Smooth muscle cell (in vitro differentiated cells): ENCODE measurements around the gene WFS1. TPM values are rescaled to one million over a fixed set of nuclear protein-coding genes. Genes with fewer than 3 reads are reported as not detected.

ENCODE experiments used
- DNase-seq: peaks from one replicate; lab custom pipeline; 2025; ENCODE audit not compliant: unreplicated experiment; lab: John Stamatoyannopoulos, UW
- H2AFZ ChIP-seq: fragments of 200-600 bp; sonication (generic); 2 replicates; pipeline ENCODE4 v1.6.0; 2016; ENCODE audit warnings: antibody characterized with exemption, low read depth, mild to moderate bottlenecking
- H3F3A ChIP-seq: fragments of 200-600 bp; sonication (generic); 2 replicates; pipeline ENCODE4 v1.6.0; 2017; ENCODE audit warnings: antibody characterized with exemption, low read depth
- H3K27ac ChIP-seq: fragments of 200-600 bp; sonication (generic); 2 replicates; pipeline ENCODE4 v1.5.1; 2016; ENCODE audit warnings: low read depth, mild to moderate bottlenecking
- H3K27me3 ChIP-seq: fragments of 200-600 bp; sonication (generic); 2 replicates; pipeline ENCODE4 v1.6.1; 2016; ENCODE audit warnings: low read depth, mild to moderate bottlenecking
- H3K36me3 ChIP-seq: fragments of 200-600 bp; sonication (generic); 2 replicates; pipeline ENCODE4 v1.5.1; 2016; ENCODE audit warnings: low read depth
- H3K4me1 ChIP-seq: fragments of 200-600 bp; sonication (generic); 2 replicates; pipeline ENCODE4 v1.5.1; 2016; ENCODE audit warnings: low read depth
- H3K4me2 ChIP-seq: fragments of 200-600 bp; sonication (generic); 2 replicates; pipeline ENCODE4 v1.6.0; 2016; ENCODE audit warnings: mild to moderate bottlenecking
- H3K4me3 ChIP-seq: fragments of 200-600 bp; sonication (generic); 2 replicates; pipeline ENCODE4 v1.5.1; 2016; ENCODE audit warnings: mild to moderate bottlenecking
- H3K79me2 ChIP-seq: fragments of 200-600 bp; sonication (generic); 2 replicates; pipeline ENCODE4 v1.6.0; 2016; ENCODE audit warnings: low read depth, mild to moderate bottlenecking
- H3K9ac ChIP-seq: fragments of 200-600 bp; sonication (generic); 2 replicates; pipeline ENCODE4 v1.6.0; 2016; ENCODE audit warnings: low read depth
- H3K9me3 ChIP-seq: fragments of 200-600 bp; sonication (generic); replicated peaks from 2 replicates; pipeline ENCODE4 v1.5.1; 2016; ENCODE audit warnings: low read depth
- H4K20me1 ChIP-seq: fragments of 200-600 bp; sonication (generic); 2 replicates; pipeline ENCODE4 v1.6.0; 2016; ENCODE audit warnings: low read depth
- CTCF ChIP-seq: fragments of 200-600 bp; sonication (generic); IDR thresholded peaks from 2 replicates; pipeline ENCODE4 v1.5.1; 2017; ENCODE audit warnings: borderline replicate concordance, mild to moderate bottlenecking, antibody characterized with exemption; ENCODE audit not compliant: insufficient read depth, poor library complexity, severe bottlenecking
- WGBS: methylation state at CpG from one replicate; pipeline ENCODE4 v1.1.7; 2016; ENCODE audit warnings: low lambda C conversion rate; 5-methylcytosine and 5-hydroxymethylcytosine counted together
- polyA plus RNA-seq: library from polyadenylated mRNA; unstranded; fragments of >200 nt; fragmentation: Nextera tagmentation; extraction: Ambion mirVana; gene quantifications from 2 replicates; pipeline ENCODE4 v1.2.1, GENCODE V29; 2016
- total RNA-seq: library from RNA; depleted of rRNA; stranded (reverse); fragments of >200 nt; gene quantifications from 2 replicates; pipeline ENCODE4 v1.2.3, GENCODE V29; 2014

WFS1 gene
- total and polyA plus RNA-seq, 2 experiments from 2014 or later, result 28.6 to 30.2 TPM

GRCh38 chr4:6292376-6293096 is 22.9 kb downstream of the WFS1 start:
- H3K4me1 ChIP-seq, result no peaks in the 10 kb centered on the region
- TF ChIP-seq CTCF, result no peak
- no peak overlapping the region for H2AFZ ChIP-seq
- H3K4me2 ChIP-seq, result no peak overlapping the region
- DNase-seq, result no peak
- no peaks in the 10 kb centered on the region for H3K79me2 ChIP-seq
- H3K27ac ChIP-seq, result no peak overlapping the region
- H3K36me3 ChIP-seq, result no peaks in the 10 kb centered on the region
- 93% methylated on average over 12 of the region's 13 CpGs for WGBS
- H3F3A ChIP-seq, result no peaks in the 10 kb centered on the region
- no peaks in the 10 kb centered on the region for H3K9me3 ChIP-seq
- H3K9ac ChIP-seq, result no peak overlapping the region
- H3K27me3 ChIP-seq, result no peaks in the 10 kb centered on the region
- no peaks in the 10 kb centered on the region for H4K20me1 ChIP-seq
- no peak overlapping the region for H3K4me3 ChIP-seq

GRCh38 chr4:6293097-6293445 is 23.4 kb downstream of the WFS1 start:
- Histone ChIP-seq H3K4me3 (no peak overlapping the region), H4K20me1 (no peaks in the 10 kb centered on the region), H3K36me3 (no peaks in the 10 kb centered on the region), H2AFZ (no peak overlapping the region), H3K9ac (no peak overlapping the region), H3K79me2 (no peaks in the 10 kb centered on the region), H3K4me1 (no peaks in the 10 kb centered on the region), H3F3A (no peaks in the 10 kb centered on the region), H3K9me3 (no peaks in the 10 kb centered on the region), H3K27ac (no peak overlapping the region), H3K27me3 (no peaks in the 10 kb centered on the region), H3K4me2 (no peak overlapping the region)
- TF ChIP-seq CTCF, result no peak
- DNase-seq, result no peak
- WGBS, result 100% methylated on average over 8 of the region's 8 CpGs

DNA sequence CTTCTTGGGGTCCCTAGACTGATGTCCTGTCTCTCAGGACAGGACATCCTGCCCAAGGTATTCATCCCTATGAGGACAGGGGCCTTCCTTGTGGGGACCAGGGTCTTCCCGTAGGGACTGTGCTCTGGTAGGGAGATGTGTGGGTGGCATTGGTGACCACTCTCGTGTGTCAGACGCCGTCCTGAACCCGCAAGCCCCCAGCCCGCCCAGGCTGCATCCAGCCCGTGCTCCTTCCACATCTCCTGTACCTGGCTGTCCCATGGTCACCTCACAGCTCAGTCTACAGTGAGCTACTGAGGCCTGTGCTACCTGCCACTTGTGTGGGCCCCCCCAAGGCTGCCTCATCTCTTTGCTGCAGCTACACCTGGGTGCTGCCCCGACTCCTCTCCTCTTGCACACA is 24.0 kb downstream of the WFS1 start:
- Histone ChIP-seq H3K9me3 (no peaks in the 10 kb centered on the region), H3K4me3 (no peak overlapping the region), H3K9ac (no peak overlapping the region), H4K20me1 (peaks cover 6% of the 10 kb centered on the region), H3K27me3 (no peaks in the 10 kb centered on the region), H3K4me2 (no peak overlapping the region), H3K27ac (no peak overlapping the region), H3K36me3 (no peaks in the 10 kb centered on the region), H2AFZ (no peak overlapping the region), H3F3A (no peaks in the 10 kb centered on the region), H3K4me1 (no peaks in the 10 kb centered on the region), H3K79me2 (no peaks in the 10 kb centered on the region)
- no peak for TF ChIP-seq CTCF
- DNase-seq, result no peak
- 88% methylated on average over 8 of the region's 8 CpGs for WGBS
